Measurements from ENCODE around the gene TNFSF15.

TNFSF15 gene

DNA sequence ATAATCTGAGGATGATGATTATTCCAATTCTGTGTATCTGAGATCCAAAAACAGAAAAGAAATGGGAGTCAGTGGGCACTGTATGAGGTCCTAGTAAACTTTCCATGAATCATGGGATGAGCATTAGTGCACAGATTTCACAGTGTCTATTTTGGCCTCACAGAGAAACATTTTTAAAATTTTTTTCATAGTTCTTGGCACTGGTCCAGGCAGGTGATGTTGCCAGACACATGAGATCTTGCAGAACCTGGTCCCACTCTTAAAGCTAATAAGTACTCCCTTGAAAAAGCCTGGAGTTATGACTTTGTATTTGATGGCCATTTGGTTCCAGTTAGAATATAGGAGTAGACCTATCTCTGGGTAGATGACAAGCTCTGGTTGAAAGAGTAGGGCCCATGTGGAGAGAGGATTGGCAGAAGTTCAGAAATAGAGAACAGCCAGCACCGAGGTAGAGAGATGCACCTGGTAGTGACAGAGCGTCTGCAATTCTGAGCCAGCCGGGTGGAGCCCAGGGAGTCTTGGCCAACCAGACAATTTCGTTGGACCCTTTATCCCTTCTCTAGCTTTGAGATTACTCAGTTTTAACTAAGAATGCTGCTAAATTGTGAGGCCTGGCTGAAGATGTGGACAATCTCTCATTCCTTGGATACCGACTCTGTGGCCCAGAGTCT lies 6.3 kb upstream of the TNFSF15 start:
- H3K27ac Mint-ChIP-seq = no peak overlapping the region
- no peak overlapping the region for H3K4me3 Mint-ChIP-seq
- peaks cover 7% of the 10 kb centered on the region for H3K4me1 Mint-ChIP-seq (ENCODE audit: low read depth)
- H3K36me3 Mint-ChIP-seq (ENCODE audit: low read depth) = peaks cover 12% of the 10 kb centered on the region
- peaks cover 21% of the 10 kb centered on the region for H3K27me3 Mint-ChIP-seq (ENCODE audit: low read depth)
- peaks cover 18% of the 10 kb centered on the region for H3K9me3 Mint-ChIP-seq

GRCh38 chr9:114811301-114811700 lies 5.5 kb upstream of the TNFSF15 start:
- peaks cover 24% of the 10 kb centered on the region for H3K27me3 Mint-ChIP-seq (ENCODE audit: low read depth)

GRCh38 chr9:114810614-114811013 lies 4.8 kb upstream of the TNFSF15 start:
- H3K36me3 Mint-ChIP-seq (ENCODE audit: low read depth) = peaks cover 12% of the 10 kb centered on the region
- no peak overlapping the region for H3K4me3 Mint-ChIP-seq
- H3K27me3 Mint-ChIP-seq (ENCODE audit: low read depth) = peaks cover 24% of the 10 kb centered on the region
- no peak overlapping the region for H3K27ac Mint-ChIP-seq
- peaks cover 14% of the 10 kb centered on the region for H3K9me3 Mint-ChIP-seq
- peaks cover 21% of the 10 kb centered on the region for H3K4me1 Mint-ChIP-seq (ENCODE audit: low read depth)

More at GRCh38 chr9:114811301-114811700, 5.5 kb upstream of the TNFSF15 start:
- Mint-ChIP-seq H3K4me1 (ENCODE audit: low read depth) (peaks cover 14% of the 10 kb centered on the region), H3K9me3 (peaks cover 18% of the 10 kb centered on the region), H3K27ac (no peak overlapping the region), H3K36me3 (ENCODE audit: low read depth) (peaks cover 12% of the 10 kb centered on the region), H3K4me3 (no peak overlapping the region)

DNA sequence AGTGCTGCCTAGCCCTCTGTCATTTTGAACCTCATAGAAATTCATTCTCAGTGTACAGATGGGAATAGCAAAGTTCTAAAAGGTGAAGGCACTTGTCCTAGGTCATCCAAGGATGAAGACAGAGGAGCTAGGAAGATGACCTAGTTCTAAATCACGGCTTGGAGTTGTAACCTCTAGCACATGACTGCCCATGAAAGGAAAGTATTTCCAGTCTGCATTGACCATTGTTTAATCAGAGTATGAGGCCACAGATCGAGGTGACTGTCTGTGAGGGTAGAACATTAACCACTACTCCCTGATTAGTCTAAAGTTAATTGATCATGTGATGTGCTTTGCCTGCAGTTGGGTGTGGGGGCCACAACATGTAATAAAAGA lies 674 bp upstream of the TNFSF15 start:
- Mint-ChIP-seq H3K27ac (peak overlapping the region; percentile 69), H3K9me3 (no peaks in the 10 kb centered on the region), H3K27me3 (ENCODE audit: low read depth) (peaks cover 30% of the 10 kb centered on the region), H3K36me3 (ENCODE audit: low read depth) (peaks cover 10% of the 10 kb centered on the region), H3K4me3 (peak overlapping the region; percentile 71), H3K4me1 (ENCODE audit: low read depth) (peaks cover 33% of the 10 kb centered on the region)

DNA sequence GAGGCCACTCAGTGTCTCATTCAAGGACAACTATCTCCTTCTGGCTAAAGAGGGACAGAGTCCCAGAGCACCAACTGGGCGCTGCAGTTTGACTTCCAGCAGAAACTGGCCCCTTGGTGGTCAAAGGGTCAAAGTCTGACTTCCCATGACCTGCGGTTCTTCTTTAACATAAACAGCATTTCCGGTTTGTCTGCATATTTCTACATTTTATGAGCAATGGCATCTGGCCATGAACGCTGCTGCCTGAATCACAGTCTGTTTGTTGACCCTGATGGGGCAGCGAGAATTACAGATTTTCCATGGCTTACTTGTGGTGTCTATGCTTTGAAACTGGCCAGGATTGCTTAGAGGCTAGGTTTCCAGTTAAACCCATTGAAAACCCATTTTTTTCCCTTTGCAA lies 1.3 kb downstream of the TNFSF15 start:
- H3K27ac Mint-ChIP-seq = no peak overlapping the region
- peaks cover 32% of the 10 kb centered on the region for H3K27me3 Mint-ChIP-seq (ENCODE audit: low read depth)
- H3K4me3 Mint-ChIP-seq = peak overlapping the region; percentile 27
- H3K4me1 Mint-ChIP-seq (ENCODE audit: low read depth) = peaks cover 33% of the 10 kb centered on the region
- H3K9me3 Mint-ChIP-seq = no peaks in the 10 kb centered on the region
- peaks cover 12% of the 10 kb centered on the region for H3K36me3 Mint-ChIP-seq (ENCODE audit: low read depth)

GRCh38 chr9:114803479-114804265 lies 2.2 kb downstream of the TNFSF15 start:
- Mint-ChIP-seq H3K27ac (no peak overlapping the region), H3K36me3 (ENCODE audit: low read depth) (peaks cover 12% of the 10 kb centered on the region), H3K4me3 (no peak overlapping the region)

DNA sequence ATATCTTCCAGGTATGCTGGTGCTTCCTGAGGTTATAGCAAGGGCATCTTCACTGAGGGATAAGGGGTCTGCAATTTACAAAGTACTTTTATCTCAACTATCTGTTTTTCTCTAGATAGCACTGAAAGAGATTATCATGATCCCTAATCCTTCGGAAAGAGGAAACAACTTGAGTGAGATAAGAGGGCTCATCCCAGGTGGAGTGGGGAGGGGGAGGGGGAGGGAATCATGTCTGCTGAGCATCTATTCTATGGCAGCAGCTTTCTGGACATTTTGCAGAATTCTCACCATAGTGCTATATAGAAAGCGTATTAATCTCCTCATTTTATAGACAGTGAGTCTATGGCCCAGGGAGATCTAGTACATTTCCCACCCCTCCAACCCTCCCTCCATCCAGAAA lies 5.9 kb downstream of the TNFSF15 start:
- Mint-ChIP-seq H3K4me3 (no peak overlapping the region), H3K27me3 (ENCODE audit: low read depth) (peaks cover 9% of the 10 kb centered on the region), H3K9me3 (no peaks in the 10 kb centered on the region), H3K27ac (no peak overlapping the region), H3K36me3 (ENCODE audit: low read depth) (peaks cover 12% of the 10 kb centered on the region), H3K4me1 (ENCODE audit: low read depth) (peaks cover 13% of the 10 kb centered on the region)

More at GRCh38 chr9:114803479-114804265, 2.2 kb downstream of the TNFSF15 start:
- H3K27me3 Mint-ChIP-seq (ENCODE audit: low read depth) = peaks cover 24% of the 10 kb centered on the region
- H3K4me1 Mint-ChIP-seq (ENCODE audit: low read depth) = peaks cover 35% of the 10 kb centered on the region
- no peaks in the 10 kb centered on the region for H3K9me3 Mint-ChIP-seq

DNA sequence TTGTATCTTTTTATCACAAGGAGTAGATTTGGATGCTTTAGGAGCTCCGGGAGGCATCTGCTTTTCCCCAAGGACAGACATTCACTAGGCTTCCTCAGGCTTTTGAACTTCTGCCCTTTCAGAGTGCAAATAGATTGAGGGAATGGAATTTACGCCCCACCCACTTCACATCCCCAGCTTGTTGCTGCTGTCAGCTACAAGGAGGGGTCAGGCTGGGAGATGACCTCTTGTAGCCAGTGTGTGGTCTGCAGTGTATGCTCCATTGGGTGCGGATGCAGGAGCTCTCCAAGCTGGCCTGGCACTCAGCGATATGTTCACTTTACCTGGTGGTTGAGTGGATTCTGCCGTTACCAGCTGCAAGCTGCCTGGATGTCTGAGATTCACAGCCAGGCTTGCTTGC lies 6.4 kb downstream of the TNFSF15 start:
- Mint-ChIP-seq H3K4me3 (no peak overlapping the region), H3K4me1 (ENCODE audit: low read depth) (peaks cover 13% of the 10 kb centered on the region), H3K27me3 (ENCODE audit: low read depth) (peaks cover 12% of the 10 kb centered on the region), H3K27ac (no peak overlapping the region), H3K9me3 (no peaks in the 10 kb centered on the region), H3K36me3 (ENCODE audit: low read depth) (peaks cover 10% of the 10 kb centered on the region)

DNA sequence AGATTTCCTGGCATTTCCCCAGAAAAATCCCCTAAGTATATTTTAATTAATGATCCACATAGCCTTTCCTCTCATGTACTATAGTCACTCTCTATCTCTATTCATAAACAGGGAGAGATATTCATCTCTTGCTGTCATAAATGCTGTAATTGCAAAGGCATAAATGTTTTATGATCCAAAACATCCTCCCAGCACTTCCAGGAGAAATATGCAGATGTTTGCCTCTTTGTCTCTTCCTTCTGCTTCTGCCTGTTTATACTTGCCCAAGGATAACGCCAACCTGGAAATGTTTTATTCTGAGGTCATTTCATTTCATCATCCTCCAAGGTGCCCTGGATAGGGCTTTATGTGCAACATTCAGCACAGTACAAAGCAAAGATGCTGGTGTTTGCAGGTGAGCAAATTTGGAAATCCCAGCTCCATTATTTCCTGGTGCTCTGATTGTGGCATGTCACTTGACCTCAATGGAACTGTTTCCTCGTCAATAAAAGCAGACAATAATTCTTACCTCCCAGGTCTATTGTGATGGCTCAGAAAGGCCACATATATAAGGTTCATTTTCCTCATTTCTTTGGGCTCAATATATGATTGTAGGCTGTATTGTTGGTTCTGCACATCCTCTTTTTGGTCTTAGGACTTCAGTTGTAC lies 6.9 kb downstream of the TNFSF15 start:
- Mint-ChIP-seq H3K4me3 (no peak overlapping the region), H3K27me3 (ENCODE audit: low read depth) (peaks cover 11% of the 10 kb centered on the region), H3K36me3 (ENCODE audit: low read depth) (peaks cover 11% of the 10 kb centered on the region), H3K9me3 (no peaks in the 10 kb centered on the region), H3K4me1 (ENCODE audit: low read depth) (peaks cover 10% of the 10 kb centered on the region), H3K27ac (no peak overlapping the region)

DNA sequence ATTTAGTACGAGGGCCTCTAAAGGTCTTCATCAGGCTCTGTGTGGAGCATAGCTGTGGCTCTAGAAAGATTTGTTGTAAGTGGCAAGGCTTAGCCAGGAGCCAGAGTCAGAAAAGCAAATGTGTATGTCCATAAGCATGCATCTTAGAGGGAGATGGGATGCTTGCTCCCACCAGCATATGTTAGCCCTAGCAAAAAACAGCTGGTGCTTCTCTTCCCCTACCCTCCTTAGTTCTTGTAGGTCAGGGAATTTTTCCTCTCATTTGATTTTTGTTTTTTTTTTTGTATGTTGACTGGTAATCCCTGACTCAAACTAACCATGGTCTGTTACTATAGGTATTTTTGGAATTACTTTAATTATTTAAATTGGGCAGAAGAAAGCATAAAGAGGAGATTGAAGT lies 7.7 kb downstream of the TNFSF15 start:
- Mint-ChIP-seq H3K4me1 (ENCODE audit: low read depth) (peaks cover 6% of the 10 kb centered on the region), H3K4me3 (no peak overlapping the region), H3K36me3 (ENCODE audit: low read depth) (peaks cover 8% of the 10 kb centered on the region), H3K9me3 (no peaks in the 10 kb centered on the region), H3K27me3 (ENCODE audit: low read depth) (peaks cover 7% of the 10 kb centered on the region), H3K27ac (no peak overlapping the region)

DNA sequence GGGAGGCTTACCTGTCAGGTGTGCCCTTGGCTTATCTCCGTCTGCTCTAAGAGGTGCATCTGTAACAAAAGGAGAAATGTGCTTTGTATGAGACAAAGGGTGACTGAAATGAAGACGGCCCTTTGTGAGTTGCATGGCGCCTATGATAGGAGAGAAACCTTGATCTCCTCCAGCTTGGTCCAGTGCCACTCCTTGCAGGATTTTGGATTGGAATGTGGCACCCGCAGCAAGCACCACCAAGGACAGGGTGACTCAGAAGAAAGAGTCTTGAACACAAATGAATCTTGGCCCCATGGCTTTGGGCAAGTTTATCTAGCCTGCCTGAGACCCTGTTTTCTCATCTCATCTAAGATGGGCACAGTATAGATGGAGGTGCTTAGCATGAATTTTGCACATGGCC lies 13.4 kb downstream of the TNFSF15 start:
- Mint-ChIP-seq H3K4me3 (no peak overlapping the region), H3K27me3 (ENCODE audit: low read depth) (peaks cover 4% of the 10 kb centered on the region), H3K36me3 (ENCODE audit: low read depth) (peaks cover 35% of the 10 kb centered on the region), H3K27ac (no peak overlapping the region), H3K4me1 (ENCODE audit: low read depth) (no peaks in the 10 kb centered on the region), H3K9me3 (peaks cover 3% of the 10 kb centered on the region)

- H3K4me3 Mint-ChIP-seq = no peak overlapping the region
- H3K4me1 Mint-ChIP-seq (ENCODE audit: low read depth) = no peaks in the 10 kb centered on the region
- peaks cover 4% of the 10 kb centered on the region for H3K27me3 Mint-ChIP-seq (ENCODE audit: low read depth)
- H3K36me3 Mint-ChIP-seq (ENCODE audit: low read depth) = peaks cover 36% of the 10 kb centered on the region
- H3K9me3 Mint-ChIP-seq = peaks cover 3% of the 10 kb centered on the region
- no peak overlapping the region for H3K27ac Mint-ChIP-seq
Observed at GRCh38 chr9:114791736-114792135, 14.1 kb downstream of the TNFSF15 start.

- no peak overlapping the region for H3K4me3 Mint-ChIP-seq
- H3K27me3 Mint-ChIP-seq (ENCODE audit: low read depth) = peaks cover 4% of the 10 kb centered on the region
- H3K27ac Mint-ChIP-seq = no peak overlapping the region
- H3K36me3 Mint-ChIP-seq (ENCODE audit: low read depth) = peaks cover 36% of the 10 kb centered on the region
- no peaks in the 10 kb centered on the region for H3K4me1 Mint-ChIP-seq (ENCODE audit: low read depth)
- H3K9me3 Mint-ChIP-seq = peaks cover 3% of the 10 kb centered on the region
Observed at GRCh38 chr9:114791312-114791711, 14.5 kb downstream of the TNFSF15 start.

GRCh38 chr9:114790521-114790920 lies 15.3 kb downstream of the TNFSF15 start:
- H3K36me3 Mint-ChIP-seq (ENCODE audit: low read depth) = peaks cover 36% of the 10 kb centered on the region
- H3K9me3 Mint-ChIP-seq = peaks cover 3% of the 10 kb centered on the region

GRCh38 chr9:114789006-114789405 lies 16.8 kb downstream of the TNFSF15 start:
- H3K4me1 Mint-ChIP-seq (ENCODE audit: low read depth) = no peaks in the 10 kb centered on the region
- H3K27ac Mint-ChIP-seq = no peak overlapping the region
- peaks cover 35% of the 10 kb centered on the region for H3K36me3 Mint-ChIP-seq (ENCODE audit: low read depth)
- no peak overlapping the region for H3K4me3 Mint-ChIP-seq
- peaks cover 4% of the 10 kb centered on the region for H3K27me3 Mint-ChIP-seq (ENCODE audit: low read depth)
- H3K9me3 Mint-ChIP-seq = peaks cover 3% of the 10 kb centered on the region

More at GRCh38 chr9:114790521-114790920, 15.3 kb downstream of the TNFSF15 start:
- Mint-ChIP-seq H3K4me3 (no peak overlapping the region), H3K4me1 (ENCODE audit: low read depth) (no peaks in the 10 kb centered on the region), H3K27me3 (ENCODE audit: low read depth) (peaks cover 4% of the 10 kb centered on the region), H3K27ac (no peak overlapping the region)

Data from T-helper 1 cell treated with Interleukin-12 subunit alpha and Interleukin-12 subunit beta and Interleukin-4 antibody, amounts not matched to agents 30 μg/mL and 1 μg/mL, for 36 hours (primary cell).